ENCODE data around the gene NEUROD1.

GRCh38 chr2:181684454-181685149, 4.3 kb upstream of the NEUROD1 start:
- TF ChIP-seq CTCF (IDR thresholded peaks at IDR 0.05; ENCODE audit: low read length) (no peak), EZH2 (optimal IDR thresholded peaks at IDR 0.05; ENCODE audit: low read depth, low read length) (no peak), EZH2phosphoT487 (IDR thresholded peaks at IDR 0.05; ENCODE audit: low read length) (no peak)

All from MM.1S (cell line).